ENCODE results near the gene PDLIM5. TPM values are rescaled to one million over a fixed set of nuclear protein-coding genes. Genes with fewer than 3 reads are reported as not detected.
A peak's percentile ranks its signal among the peaks of the same experiment; 100 is the strongest.
"Not testable (repeated sequence)": the region's sequence is repeated elsewhere in the genome, so short reads cannot be mapped to it uniquely, and the experiment has no call there.

Gene PDLIM5
- total RNA-seq, 1 donor from 2014 or later = 723 TPM

DNA sequence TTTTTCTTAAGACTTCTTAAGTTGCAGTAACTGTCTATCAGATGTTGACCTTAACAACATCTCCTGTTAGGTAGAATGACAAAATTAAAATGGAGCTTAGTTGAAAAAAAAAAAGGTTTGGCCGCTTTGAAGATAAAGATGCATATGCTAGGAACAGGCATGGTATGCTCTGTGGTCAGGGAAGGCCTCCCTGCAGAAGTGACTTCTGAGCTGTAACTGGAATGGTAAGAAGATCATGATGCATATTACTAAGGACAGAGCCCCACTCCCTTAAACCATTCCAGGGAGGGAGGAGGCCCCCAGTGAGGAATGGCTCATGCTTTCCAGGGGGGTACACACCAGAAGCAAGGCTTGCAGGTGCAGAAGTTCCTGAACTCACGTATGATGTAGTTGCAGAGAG lies 43.7 kb downstream of the PDLIM5 start:
- DNase-seq (ENCODE audit: low spot score) = no peak

DNA sequence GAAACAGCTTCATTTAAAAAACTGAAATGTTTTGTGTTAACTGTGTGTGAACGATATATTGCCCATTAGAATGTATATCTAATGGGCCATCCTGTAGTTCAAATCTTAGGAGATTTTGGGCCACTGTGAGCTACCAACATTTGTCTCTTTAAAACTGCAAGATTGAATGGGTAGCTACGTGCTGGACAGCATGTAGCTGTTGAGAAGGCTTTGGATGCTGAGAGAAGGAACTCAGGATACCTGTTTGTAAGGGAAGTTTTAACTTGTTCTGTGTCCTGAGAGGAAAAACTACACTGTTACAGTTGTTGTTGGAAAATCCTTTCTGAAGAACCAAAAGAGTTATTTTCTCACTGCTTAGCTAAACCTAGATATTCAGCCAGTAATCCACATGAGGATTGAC lies 45.9 kb downstream of the PDLIM5 start:
- peak; percentile 31 for DNase-seq (ENCODE audit: low spot score)

DNA sequence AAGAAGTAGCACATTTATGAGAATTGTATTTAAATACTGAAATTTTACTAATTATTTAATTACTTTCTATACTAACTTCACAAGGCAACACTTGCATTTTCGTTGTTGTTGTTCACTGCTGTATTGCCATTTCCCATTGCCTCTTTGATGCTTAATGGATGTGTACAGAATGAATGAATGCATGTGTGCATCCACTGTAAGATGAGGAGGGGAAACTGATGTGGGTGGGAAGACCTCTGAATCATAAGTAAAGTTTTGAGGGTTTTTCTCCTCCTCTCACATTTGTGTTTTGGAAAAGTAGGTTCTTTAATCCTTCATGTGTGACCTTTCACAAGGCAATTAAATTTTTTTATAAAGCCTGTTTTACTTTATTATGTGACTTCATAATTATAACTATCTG lies 46.8 kb downstream of the PDLIM5 start:
- DNase-seq (ENCODE audit: low spot score) = no peak

DNA sequence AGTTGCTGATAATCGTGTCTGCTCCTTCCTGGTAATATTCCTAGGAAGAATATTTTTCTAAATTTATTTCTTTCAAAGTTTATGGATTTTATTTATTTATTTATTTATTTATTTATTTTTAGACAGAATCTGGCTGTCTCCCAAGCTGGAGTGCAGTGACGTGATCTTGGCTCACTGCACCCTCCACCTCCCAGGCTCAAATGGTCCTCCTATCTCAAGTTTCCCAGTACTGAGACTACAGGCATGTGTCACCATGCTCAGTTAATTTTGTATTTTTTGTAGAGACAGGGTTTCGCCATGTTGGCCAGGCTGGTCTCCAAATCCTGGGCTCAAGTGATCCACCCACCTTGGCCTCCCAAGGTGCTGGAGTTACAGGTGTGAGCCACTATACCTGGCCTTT lies 48.9 kb downstream of the PDLIM5 start:
- DNase-seq (ENCODE audit: low spot score) = no peak

DNA sequence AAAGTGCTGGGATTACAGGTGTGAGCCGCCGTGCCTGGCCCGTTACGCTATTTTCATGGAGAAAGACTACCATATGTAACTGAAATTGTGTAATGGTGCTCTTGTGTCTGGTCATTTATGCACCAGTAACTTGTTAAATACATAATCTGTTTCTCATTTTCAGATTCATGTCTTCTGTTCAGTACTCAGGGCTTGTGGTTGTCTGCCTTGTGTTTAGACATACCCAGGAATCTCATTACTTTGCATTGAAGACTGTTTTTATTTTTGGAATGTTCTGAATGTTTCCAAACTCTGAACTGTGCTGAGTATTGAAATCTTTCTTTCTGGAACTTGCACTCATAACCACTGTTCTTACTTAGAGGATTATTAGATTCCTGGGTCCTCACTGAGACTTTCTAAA lies 52.8 kb downstream of the PDLIM5 start:
- DNase-seq (ENCODE audit: low spot score) = no peak

DNA sequence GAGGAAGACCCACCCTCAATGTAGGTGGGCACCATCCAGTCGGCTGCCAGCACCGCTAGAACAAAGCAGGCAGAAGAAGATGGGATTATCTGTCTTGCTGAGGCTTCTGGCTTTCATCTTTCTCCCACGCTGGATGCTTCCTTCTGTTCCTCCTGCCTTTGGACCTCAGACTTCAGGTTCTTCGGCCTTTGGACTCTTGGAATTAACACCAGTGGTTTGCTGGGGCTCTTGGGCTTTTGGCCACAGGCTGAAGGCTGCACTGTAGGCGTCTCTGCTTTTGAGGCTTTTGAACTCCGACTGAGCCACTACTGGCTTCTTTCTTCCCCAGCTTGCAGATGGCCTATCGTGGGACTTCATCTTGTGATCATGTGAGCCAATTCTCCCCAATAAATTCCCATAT lies 55.1 kb downstream of the PDLIM5 start:
- no peak for DNase-seq (ENCODE audit: low spot score)

DNA sequence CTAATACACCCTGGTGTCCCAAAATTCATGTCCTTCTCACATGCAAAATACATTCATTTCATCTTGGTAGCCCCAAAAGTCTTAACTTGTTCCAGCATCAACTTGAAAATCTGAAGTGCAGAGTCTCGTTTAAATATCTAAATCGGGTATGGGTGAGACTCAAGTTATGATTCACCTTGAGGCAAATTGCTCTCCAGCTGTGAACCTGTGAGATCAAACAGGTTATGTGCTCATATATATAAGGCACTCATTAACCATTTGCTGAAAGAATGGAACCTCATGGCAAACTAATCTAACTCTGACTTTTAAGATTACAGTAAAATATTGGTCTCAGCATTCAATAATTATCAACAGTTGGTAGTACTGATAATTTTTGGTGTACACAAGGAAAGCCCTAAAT lies 55.5 kb downstream of the PDLIM5 start:
- DNase-seq (ENCODE audit: low spot score) = no peak

DNA sequence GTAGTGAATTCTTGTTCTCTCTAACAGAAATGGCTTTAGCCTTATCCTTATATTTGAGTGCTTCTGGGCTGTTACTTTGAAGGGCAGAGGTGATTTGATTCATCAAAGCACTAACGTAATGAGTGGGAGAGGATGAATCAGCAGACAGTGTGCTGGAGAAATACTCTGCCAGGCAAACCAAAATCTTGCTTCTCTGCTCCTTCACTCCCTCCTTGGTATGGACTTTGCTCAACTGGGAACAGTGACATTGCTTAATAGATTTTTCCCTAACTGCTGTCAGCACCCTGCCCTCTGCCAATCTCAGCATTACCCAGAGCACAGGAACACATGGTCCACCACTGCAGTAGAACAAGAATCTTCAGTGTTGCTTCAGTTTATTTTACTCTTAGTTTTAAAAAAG lies 56.0 kb downstream of the PDLIM5 start:
- peak; percentile 50 for DNase-seq (ENCODE audit: low spot score)

DNA sequence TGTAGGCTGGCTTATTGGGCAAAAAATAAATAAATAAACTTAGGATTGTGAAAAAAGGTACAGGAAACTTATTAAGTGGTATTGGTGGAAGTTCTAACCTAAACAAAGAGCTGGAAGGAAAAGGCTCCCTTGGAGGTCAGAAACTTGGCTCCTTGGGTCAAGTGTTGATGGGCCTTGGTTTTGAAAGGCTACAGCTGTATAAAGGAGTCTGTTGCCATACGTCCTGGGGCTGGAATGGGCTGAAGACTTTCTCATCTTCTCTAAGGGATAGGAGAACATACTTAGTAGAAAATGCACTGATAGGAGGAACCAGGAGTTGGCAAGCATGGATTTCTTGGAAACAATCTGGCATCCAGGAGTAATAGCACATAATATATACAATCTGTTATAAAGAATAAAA lies 56.6 kb downstream of the PDLIM5 start:
- no peak for DNase-seq (ENCODE audit: low spot score)

DNA sequence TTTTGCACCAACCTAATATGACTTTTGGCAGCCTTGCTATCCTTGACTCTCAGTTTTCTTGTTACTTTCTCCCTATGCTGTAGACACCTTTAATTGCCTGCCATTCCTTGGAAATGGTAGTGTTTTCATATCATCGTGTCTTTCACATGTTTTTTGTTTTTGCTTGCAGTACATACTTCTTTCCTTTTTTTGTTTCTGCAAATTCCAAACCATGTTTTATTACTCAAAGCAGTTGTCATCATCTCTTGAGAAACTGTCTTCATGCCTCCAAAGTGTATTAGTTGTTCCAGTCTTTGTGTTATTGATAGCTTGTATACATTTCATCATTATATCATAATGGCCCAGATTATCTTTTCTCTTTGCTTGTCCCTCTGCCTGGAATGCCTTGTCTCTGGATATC lies 57.1 kb downstream of the PDLIM5 start:
- DNase-seq (ENCODE audit: low spot score) = no peak

DNA sequence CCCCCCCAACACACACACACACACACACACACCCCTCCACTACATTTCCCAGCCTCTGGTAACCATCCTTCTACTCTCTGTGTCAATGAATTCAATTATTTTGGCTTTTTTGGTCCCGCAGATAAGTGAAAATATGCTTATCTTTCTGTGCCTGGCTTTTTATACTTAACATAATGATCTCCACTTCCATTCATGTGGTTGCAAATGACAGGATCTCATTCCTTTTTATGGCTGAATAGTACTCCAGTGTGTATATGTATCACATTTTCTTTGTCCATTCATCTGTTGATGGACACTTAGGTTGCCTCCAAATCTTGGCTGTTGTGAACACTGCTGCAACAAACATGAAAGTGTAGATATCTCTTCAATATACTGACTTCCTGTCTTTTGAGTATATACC lies 59.8 kb downstream of the PDLIM5 start:
- no peak for DNase-seq (ENCODE audit: low spot score)

DNA sequence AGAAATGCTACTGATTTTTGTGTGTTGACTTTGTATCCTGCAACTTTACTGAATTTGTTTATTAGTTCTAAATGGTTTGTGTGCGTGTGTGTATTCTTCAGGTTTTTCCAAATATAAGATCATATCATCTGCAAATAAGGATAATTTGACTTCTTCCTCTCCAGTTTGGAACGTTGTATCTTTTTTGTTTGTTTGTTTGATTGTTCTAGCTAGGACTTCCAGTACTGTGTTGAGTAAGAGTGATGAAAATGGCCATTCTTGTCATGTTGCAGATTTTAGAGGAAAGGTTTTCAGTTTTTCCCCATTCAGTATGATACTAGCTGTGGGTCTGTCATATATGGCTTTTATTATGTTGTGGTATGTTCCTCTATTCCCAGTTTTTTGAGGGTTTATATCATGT lies 61.8 kb downstream of the PDLIM5 start:
- not testable (repeated sequence) for DNase-seq (ENCODE audit: low spot score)

DNA sequence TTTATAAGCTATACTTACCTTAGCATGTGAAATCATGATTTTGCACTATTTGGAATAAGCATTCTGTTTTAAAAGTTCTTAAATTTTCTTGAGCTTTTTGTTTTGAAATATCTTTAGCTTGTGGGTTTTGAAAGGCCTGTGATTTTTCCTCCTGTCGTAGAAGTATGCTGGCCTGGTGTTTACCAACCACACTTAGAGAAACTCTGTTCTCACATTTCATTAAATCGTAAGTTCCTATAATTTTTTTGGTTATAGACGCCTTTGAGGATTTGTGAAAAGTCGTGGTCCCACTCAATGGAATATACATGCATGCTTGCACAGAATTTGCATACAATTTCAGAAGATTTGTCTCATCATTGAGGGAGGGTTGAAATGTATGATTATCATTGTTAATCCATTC lies 63.6 kb downstream of the PDLIM5 start:
- no peak for DNase-seq (ENCODE audit: low spot score)

DNA sequence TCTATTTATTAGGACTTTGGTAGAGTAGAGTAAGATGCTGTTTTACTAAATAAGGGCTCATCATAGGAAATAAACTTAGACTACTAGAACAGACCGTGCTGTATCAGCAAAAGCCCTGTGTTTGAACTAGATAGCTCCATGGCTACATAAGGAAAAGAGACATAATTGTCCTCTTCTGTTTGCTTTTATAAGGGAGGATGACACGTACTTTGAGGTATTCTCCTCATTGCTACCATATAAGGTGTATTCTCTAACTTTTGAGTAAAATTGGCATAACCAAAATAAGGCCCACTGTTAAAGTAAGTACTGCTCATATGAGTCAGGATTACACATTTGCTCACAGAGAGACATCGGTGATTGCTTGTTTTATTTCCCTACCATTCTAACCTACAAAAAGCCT lies 64.3 kb downstream of the PDLIM5 start:
- DNase-seq (ENCODE audit: low spot score) = no peak

DNA sequence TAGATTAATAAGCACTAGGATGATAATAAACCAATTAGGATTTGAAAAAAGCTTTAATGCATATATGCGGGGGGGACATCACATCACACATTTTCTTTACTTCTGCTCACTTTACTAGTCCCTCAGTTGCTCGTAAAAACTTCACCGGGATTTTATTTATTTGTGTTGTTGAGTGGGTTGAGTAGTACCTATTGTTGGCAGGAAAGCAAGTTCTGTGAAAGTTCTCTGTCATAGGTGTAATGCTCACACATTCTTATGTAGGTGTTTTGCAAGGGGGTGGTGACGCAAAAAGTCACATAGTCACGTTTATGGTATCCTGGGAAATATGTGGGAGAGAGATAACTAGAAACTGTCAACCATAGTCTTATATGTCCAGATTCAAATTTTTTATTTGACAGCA lies 65.3 kb downstream of the PDLIM5 start:
- DNase-seq (ENCODE audit: low spot score) = no peak

DNA sequence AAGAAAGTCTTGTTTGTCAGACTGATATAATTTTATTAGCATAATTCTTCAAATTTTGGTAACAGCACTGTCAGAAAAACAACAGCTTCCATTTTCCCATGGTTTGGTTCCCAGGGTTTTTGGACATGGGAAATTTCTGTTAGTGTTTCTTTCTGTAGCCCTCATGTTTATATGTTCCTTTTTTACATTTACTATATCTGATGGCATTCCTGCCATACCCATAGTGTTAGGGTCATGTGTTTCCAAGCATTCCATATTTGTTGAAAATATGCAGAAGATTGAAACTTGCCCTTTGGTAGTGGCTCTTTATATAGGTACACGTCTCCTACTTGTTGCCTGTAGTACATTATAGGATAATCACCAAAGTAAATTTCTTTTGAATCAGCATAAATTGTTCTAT lies 65.8 kb downstream of the PDLIM5 start:
- DNase-seq (ENCODE audit: low spot score) = no peak

DNA sequence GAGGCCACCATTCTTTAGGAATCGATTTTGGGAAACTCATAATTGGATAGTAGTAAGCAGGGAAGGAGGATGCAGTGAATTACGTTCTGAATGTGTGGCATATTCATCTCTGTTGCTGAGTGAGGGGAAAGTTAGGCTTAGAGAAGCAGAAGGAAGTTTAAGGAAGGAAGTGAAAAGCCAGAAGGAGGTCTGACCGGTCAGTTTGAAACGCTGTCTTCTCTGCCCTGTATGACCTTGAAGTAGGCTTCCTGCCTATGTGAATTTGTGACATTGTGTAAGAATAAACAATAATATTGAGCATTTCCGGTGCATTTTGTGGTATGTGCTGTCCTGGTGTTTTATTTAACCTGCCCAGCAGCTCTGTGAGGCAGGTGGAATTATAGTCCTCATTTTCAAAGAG lies 67.3 kb downstream of the PDLIM5 start:
- no peak for DNase-seq (ENCODE audit: low spot score)

DNA sequence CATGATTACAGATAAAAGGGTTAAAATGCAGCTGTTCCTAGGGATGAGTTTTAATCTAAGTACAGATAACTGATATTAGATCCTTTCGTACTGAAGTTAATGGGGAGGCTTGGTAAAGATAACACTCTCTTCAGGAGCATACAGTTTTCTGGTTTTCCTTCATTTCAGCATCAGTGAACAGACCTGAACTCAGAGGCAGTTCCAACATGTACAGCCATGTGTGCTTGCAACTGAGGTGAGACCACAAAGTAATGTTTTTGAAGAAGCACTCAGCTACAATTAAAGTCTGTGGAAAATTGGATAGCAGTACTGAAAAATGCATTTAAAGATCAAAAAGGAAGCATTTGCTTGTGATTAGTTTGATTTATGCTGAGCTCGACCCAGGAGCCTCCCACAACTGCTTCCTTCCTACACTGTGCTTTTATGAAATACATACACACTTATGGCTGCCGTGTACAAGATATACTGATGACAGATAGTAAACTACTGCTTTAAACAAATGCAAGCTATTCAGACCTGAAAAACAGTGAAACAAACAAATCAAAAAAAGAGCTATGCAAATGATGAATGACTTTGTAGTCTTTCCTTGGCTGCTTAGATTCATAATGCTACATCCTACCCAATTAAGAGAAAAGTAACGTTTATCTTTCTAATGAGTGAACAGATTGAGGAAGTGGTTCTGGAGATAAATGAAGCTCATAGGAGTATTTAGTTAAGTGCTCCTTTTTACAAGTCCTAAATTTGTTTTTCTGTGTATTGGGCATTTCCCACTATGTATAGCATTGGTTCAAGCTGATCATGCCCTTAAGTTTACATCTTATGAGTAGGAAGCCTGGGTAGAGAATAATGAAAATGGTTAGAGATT lies 68.4 kb downstream of the PDLIM5 start:
- DNase-seq (ENCODE audit: low spot score) = no peak

DNA sequence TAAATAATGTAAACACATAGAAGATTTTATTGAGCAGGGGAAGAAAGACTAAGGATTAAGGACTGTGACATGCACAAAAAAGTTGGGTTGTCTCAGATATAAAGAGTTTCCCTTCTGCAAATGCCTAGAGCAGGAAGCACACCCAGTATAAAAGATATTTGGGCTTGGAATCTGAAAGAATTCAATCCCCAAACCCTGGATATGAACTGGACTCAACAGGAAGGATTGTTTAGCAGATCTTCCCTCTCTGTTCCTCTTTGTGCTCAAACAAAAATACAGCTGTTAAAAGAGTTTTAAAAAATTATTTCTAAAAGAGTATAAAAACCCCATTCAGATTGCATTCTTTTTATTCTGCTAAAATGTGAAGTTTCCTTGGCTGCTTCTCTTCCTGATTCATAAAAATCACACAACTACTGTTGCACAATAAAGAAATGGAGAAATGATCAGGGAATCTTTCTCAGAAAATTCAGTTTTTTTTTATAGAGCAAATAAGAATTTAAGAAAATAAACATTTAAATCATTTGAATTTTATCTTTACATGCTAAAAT lies 71.4 kb downstream of the PDLIM5 start:
- DNase-seq (ENCODE audit: low spot score) = no peak

DNA sequence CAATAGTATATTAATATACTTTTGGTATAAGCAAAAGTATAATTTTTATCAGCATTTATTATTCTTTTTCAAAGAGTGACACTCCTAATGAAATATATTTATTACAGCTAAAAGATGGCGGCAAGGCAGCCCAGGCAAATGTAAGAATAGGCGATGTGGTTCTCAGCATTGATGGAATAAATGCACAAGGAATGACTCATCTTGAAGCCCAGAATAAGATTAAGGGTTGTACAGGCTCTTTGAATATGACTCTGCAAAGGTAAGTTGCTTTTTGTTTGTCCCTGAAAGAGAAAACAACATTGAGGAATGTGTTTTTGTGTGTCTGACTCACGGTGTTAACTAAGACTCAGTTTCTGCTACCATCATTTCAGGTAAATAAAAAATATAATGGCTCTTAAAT lies 71.9 kb downstream of the PDLIM5 start:
- no peak for DNase-seq (ENCODE audit: low spot score)

DNA sequence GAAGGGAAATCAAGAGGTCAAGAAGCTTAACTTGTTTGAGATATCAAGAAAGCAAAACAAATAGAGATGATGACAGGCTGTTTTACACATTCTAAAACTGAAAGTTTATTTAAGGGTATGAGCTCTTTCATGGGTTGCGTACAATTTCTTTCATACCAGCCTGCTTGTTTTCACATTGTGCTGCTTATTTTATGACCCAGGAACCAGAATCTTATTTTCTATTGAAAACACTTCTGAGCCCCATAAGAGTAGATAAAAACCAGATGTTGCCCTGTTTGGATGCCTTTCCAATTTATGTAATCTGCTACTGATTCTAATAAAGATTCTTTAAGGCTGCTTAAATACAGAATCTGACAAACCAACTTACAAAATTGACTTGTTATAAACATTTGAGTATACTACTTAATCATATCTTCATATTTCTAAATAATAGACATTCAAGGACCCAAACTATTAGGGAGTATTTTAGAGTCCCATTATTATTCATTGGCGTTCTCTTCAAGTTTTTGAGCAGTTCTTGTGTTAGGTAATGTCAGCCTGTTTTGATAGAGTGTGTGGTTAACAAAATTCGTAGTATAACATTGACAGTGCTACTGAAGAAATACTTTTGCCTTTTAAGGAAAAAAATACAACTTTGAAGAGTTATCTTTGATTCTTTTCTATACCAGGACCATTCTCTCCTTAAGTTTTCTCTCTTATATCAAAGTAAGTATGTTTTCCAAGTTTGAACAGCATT lies 74.4 kb downstream of the PDLIM5 start:
- DNase-seq (ENCODE audit: low spot score) = peak; percentile 79

DNA sequence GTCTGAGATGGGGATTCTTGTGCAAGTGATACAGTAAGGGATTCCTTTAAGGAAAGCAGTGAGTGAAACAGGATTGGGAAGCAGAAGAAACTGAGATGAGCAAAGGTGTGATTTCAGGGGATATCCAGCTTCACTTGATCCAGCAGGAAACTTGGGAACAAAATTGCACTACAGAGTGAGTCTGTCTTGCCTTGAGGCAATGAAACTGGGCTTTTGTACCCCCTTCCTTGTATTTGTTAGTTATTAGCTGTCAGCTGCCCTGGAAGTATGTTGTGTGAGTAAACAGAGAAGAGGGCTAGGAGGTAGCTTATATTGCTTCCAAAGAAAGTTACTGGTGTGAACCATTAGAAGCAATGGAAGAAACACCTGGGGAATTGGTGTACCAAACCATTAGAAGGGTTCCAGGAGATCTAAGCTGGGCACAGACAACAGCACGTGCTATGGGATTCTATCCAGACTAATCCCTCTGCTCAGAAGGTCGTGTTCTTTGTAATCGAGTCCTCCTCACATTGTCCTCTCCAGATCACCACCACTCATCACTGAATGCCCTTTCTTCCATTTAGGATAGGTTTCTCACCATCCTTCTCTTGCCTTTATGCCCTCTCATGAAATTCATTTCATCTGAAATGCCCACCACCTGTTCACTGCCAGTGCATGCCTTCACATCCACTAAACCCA lies 76.0 kb downstream of the PDLIM5 start:
- no peak for DNase-seq (ENCODE audit: low spot score)

All from umbilical cord (tissue), 2 donors.